Neural cell (in vitro differentiated cells): ENCODE measurements around the gene OPRD1. TPM values are rescaled to one million over a fixed set of nuclear protein-coding genes. Genes with fewer than 3 reads are reported as not detected.

ENCODE experiments used
- H2AFZ ChIP-seq: fragments of 200-600, 300-800 bp; sonication (generic), shearing (Covaris generic); 2 replicates; pipeline ENCODE4 v1.6.0; 2014; ENCODE audit warnings: low read depth, mild to moderate bottlenecking, antibody characterized with exemption, low read length, moderate library complexity
- H3F3A ChIP-seq: fragments of 200-600 bp; shearing (Covaris generic); 2 replicates; pipeline ENCODE4 v1.6.1; 2016; ENCODE audit warnings: mild to moderate bottlenecking, moderate library complexity, mixed read lengths, antibody characterized with exemption, low read length; ENCODE audit not compliant: insufficient read depth, poor library complexity, severe bottlenecking
- H3K27ac ChIP-seq: fragments of 200-600, 300-800 bp; sonication (generic), shearing (Covaris generic); 2 replicates; pipeline ENCODE4 v1.5.1; 2014; ENCODE audit warnings: mild to moderate bottlenecking, low read length, moderate library complexity
- H3K27me3 ChIP-seq: fragments of 300-800, 200-600 bp; sonication (generic), shearing (Covaris generic); 2 replicates; pipeline ENCODE4 v1.6.0; 2014; ENCODE audit warnings: mild to moderate bottlenecking, low read depth, low read length, moderate library complexity; ENCODE audit not compliant: insufficient read depth
- H3K36me3 ChIP-seq: fragments of 300-800, 200-600 bp; sonication (generic), shearing (Covaris generic); 2 replicates; pipeline ENCODE4 v1.5.1; 2014; ENCODE audit warnings: mild to moderate bottlenecking, antibody characterized with exemption, low read length, moderate library complexity; ENCODE audit not compliant: insufficient read depth
- H3K4me2 ChIP-seq: fragments of 300-800, 200-600 bp; sonication (generic), shearing (Covaris generic); 2 replicates; pipeline ENCODE4 v1.6.0; 2014; ENCODE audit warnings: mild to moderate bottlenecking, low read length
- H3K4me3 ChIP-seq: fragments of 300-800, 200-600 bp; sonication (generic), shearing (Covaris generic); 2 replicates; pipeline ENCODE4 v1.5.1; 2014; ENCODE audit warnings: mild to moderate bottlenecking, low read length, moderate library complexity
- H3K79me2 ChIP-seq: fragments of 200-600 bp; shearing (Covaris generic); replicated peaks from 2 replicates; pipeline ENCODE4 v1.6.0; 2014; ENCODE audit warnings: mild to moderate bottlenecking, low read length, moderate library complexity; ENCODE audit not compliant: insufficient read depth
- H3K9ac ChIP-seq: fragments of 300-800, 200-600 bp; sonication (generic), shearing (Covaris generic); 2 replicates; pipeline ENCODE4 v1.6.1; 2016; ENCODE audit warnings: mild to moderate bottlenecking, low read length, mixed read lengths
- H3K9me2 ChIP-seq: fragments of 200-600 bp; shearing (Covaris generic); 2 replicates; pipeline ENCODE4 v1.6.1; 2016; ENCODE audit warnings: mild to moderate bottlenecking, low read length, mixed read lengths; ENCODE audit not compliant: insufficient read depth
- H3K9me3 ChIP-seq: fragments of 200-600, 300-800 bp; sonication (generic), shearing (Covaris generic); 2 replicates; pipeline ENCODE4 v1.6.1; 2016; ENCODE audit warnings: mild to moderate bottlenecking, mixed run types, low read length, moderate library complexity, mixed read lengths
- H4K20me1 ChIP-seq: fragments of 200-600 bp; shearing (Covaris generic); 2 replicates; pipeline ENCODE4 v1.6.1; 2016; ENCODE audit warnings: mild to moderate bottlenecking, mixed run types; ENCODE audit not compliant: insufficient read depth
- EP300 ChIP-seq: fragments of 450-650 bp; conservative IDR thresholded peaks from 2 replicates; pipeline ENCODE4 v1.6.1; 2014; ENCODE audit warnings: antibody characterized with exemption, mild to moderate bottlenecking, moderate library complexity; ENCODE audit not compliant: poor library complexity, severe bottlenecking
- EZH2 ChIP-seq: fragments of 200-600, 300-800 bp; shearing (Covaris generic), sonication (generic); IDR thresholded peaks from 2 replicates; pipeline ENCODE4 v1.6.1; 2014; ENCODE audit warnings: antibody characterized with exemption, low read length, borderline replicate concordance, mild to moderate bottlenecking; ENCODE audit not compliant: insufficient read depth, poor library complexity, severe bottlenecking
- MXI1 ChIP-seq: fragments of 450-650 bp; conservative IDR thresholded peaks from 2 replicates; pipeline ENCODE4 v1.6.1; 2014; ENCODE audit warnings: antibody characterized with exemption, mild to moderate bottlenecking; ENCODE audit not compliant: poor library complexity, severe bottlenecking
- POLR2AphosphoS5 ChIP-seq: IDR thresholded peaks from 2 replicates; pipeline ENCODE4 v1.6.1; 2012
- RAD21 ChIP-seq: fragments of 450-650 bp; conservative IDR thresholded peaks from 2 replicates; pipeline ENCODE4 v1.6.1; 2014; ENCODE audit warnings: antibody characterized with exemption, mild to moderate bottlenecking, moderate library complexity
- SMC3 ChIP-seq: fragments of 450-650 bp; conservative IDR thresholded peaks from 2 replicates; pipeline ENCODE4 v1.6.1; 2014; ENCODE audit warnings: antibody characterized with exemption, mild to moderate bottlenecking, moderate library complexity; ENCODE audit not compliant: poor library complexity
- TAF1 ChIP-seq: IDR thresholded peaks from 2 replicates; pipeline ENCODE4 v1.6.1; 2012; ENCODE audit warnings: low read depth
- polyA plus RNA-seq: library from polyadenylated mRNA; depleted of rRNA; stranded (reverse); fragments of >200 nt; gene quantifications from 2 replicates; pipeline ENCODE4 v1.2.3, GENCODE V29; 2014
- TF ChIP-seq, protein P1 (sequence below): fragments of 450-650 bp; IDR thresholded peaks from 2 replicates; pipeline ENCODE4 v1.5.1; 2014; ENCODE audit warnings: antibody characterized with exemption, mild to moderate bottlenecking, moderate library complexity; ENCODE audit not compliant: poor library complexity, severe bottlenecking
- TF ChIP-seq, protein P2 (sequence below): IDR thresholded peaks from 2 replicates; pipeline ENCODE4 v1.6.1; 2012; ENCODE audit warnings: borderline replicate concordance

OPRD1 gene
- polyA plus RNA-seq, 1 donor from 2014 or later: 0.09 TPM

DNA sequence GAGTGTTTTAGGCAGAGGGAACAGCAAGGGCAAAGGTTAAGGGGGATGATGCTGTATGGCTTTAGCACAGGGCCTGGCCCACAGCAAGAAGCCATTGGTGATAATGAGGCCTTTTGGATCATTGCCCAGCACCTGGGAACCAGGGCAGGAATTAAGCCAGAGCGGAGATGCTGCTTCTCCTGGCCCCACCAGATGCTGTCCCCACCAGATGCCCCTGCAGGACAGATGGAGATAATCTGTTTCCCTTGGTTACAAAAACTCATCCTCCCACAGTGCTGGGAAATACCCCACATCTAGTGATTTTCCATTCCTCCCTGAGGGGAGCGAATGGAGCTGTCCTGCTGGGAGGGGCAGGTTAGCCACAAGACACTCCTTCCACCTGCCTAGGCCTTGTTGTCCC is 18.8 kb downstream of the OPRD1 start:
- Histone ChIP-seq H3K27me3 (no peaks in the 10 kb centered on the region), H4K20me1 (no peaks in the 10 kb centered on the region), H3K27ac (no peak overlapping the region)

DNA sequence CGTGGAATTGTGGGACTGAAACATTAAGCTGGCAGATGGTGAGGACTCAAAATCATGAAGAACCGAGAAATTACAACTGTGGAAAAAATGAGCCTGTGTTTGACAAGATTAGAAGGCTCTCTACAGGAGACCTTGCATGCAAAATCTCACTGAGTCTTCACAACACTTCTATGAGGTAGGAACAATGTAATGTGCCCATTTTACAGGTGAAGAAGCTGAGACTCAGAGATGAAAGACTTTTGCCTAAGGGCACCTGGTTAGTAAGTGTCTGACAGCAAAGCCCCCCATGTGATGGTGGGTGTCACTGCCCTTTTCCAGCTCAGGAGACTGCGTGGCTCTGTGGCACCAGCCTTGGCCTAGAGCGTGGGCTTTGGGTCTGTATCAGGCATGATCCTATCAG is 21.0 kb downstream of the OPRD1 start:
- Histone ChIP-seq H3K36me3 (no peaks in the 10 kb centered on the region), H3F3A (no peaks in the 10 kb centered on the region), H3K9ac (no peak overlapping the region), H3K27me3 (no peaks in the 10 kb centered on the region), H3K9me3 (no peaks in the 10 kb centered on the region), H3K27ac (no peak overlapping the region), H3K4me3 (no peak overlapping the region), H3K9me2 (no peaks in the 10 kb centered on the region), H4K20me1 (no peaks in the 10 kb centered on the region), H3K4me2 (no peak overlapping the region), H3K79me2 (no peaks in the 10 kb centered on the region), H2AFZ (no peak overlapping the region)
- TF ChIP-seq SMC3 (no peak), POLR2AphosphoS5 (no peak), EP300 (no peak), EZH2 (no peak), RAD21 (no peak), MXI1 (no peak), TAF1 (no peak)
- TF ChIP-seq, protein P1, sequence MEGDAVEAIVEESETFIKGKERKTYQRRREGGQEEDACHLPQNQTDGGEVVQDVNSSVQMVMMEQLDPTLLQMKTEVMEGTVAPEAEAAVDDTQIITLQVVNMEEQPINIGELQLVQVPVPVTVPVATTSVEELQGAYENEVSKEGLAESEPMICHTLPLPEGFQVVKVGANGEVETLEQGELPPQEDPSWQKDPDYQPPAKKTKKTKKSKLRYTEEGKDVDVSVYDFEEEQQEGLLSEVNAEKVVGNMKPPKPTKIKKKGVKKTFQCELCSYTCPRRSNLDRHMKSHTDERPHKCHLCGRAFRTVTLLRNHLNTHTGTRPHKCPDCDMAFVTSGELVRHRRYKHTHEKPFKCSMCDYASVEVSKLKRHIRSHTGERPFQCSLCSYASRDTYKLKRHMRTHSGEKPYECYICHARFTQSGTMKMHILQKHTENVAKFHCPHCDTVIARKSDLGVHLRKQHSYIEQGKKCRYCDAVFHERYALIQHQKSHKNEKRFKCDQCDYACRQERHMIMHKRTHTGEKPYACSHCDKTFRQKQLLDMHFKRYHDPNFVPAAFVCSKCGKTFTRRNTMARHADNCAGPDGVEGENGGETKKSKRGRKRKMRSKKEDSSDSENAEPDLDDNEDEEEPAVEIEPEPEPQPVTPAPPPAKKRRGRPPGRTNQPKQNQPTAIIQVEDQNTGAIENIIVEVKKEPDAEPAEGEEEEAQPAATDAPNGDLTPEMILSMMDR: no peak
- TF ChIP-seq, protein P2, sequence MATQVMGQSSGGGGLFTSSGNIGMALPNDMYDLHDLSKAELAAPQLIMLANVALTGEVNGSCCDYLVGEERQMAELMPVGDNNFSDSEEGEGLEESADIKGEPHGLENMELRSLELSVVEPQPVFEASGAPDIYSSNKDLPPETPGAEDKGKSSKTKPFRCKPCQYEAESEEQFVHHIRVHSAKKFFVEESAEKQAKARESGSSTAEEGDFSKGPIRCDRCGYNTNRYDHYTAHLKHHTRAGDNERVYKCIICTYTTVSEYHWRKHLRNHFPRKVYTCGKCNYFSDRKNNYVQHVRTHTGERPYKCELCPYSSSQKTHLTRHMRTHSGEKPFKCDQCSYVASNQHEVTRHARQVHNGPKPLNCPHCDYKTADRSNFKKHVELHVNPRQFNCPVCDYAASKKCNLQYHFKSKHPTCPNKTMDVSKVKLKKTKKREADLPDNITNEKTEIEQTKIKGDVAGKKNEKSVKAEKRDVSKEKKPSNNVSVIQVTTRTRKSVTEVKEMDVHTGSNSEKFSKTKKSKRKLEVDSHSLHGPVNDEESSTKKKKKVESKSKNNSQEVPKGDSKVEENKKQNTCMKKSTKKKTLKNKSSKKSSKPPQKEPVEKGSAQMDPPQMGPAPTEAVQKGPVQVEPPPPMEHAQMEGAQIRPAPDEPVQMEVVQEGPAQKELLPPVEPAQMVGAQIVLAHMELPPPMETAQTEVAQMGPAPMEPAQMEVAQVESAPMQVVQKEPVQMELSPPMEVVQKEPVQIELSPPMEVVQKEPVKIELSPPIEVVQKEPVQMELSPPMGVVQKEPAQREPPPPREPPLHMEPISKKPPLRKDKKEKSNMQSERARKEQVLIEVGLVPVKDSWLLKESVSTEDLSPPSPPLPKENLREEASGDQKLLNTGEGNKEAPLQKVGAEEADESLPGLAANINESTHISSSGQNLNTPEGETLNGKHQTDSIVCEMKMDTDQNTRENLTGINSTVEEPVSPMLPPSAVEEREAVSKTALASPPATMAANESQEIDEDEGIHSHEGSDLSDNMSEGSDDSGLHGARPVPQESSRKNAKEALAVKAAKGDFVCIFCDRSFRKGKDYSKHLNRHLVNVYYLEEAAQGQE: no peak

More for the DNA sequence above, 18.8 kb downstream of the OPRD1 start:
- no peaks in the 10 kb centered on the region for H3K9me3 ChIP-seq
- H3K4me2 ChIP-seq: no peak overlapping the region
- no peaks in the 10 kb centered on the region for H3K79me2 ChIP-seq
- H3K9ac ChIP-seq: no peak overlapping the region
- no peaks in the 10 kb centered on the region for H3K9me2 ChIP-seq
- H3F3A ChIP-seq: no peaks in the 10 kb centered on the region
- no peak overlapping the region for H2AFZ ChIP-seq
- no peak overlapping the region for H3K4me3 ChIP-seq
- TF ChIP-seq, protein P1: no peak
- TF ChIP-seq MXI1 (no peak), POLR2AphosphoS5 (no peak), EZH2 (no peak), EP300 (no peak), TAF1 (no peak), RAD21 (no peak), SMC3 (no peak)
- TF ChIP-seq, protein P2: no peak
- no peaks in the 10 kb centered on the region for H3K36me3 ChIP-seq
